GM12892 (cell line): ENCODE measurements around the gene ASB11. TPM values are rescaled to one million over a fixed set of nuclear protein-coding genes. Genes with fewer than 3 reads are reported as not detected.

ENCODE experiments used
- DNase-seq: peaks from one replicate; pipeline ENCODE4 v3.0.0; 2011; ENCODE audit not compliant: insufficient read length
- FAIRE-seq: peaks from 2 replicates; lab custom pipeline; 2011; peaks lifted over from hg19 to GRCh38; lab: Jason Lieb, UNC
- POLR2A ChIP-seq: IDR thresholded peaks from 2 replicates; pipeline ENCODE4 v1.6.1; 2011; ENCODE audit warnings: low read depth, low read length, control low read depth
- POLR2AphosphoS5 ChIP-seq: IDR thresholded peaks from 2 replicates; pipeline ENCODE4 v1.6.1; 2011; ENCODE audit warnings: low read depth, low read length, control low read depth
- TAF1 ChIP-seq: IDR thresholded peaks from 2 replicates; pipeline ENCODE4 v1.6.1; 2011; ENCODE audit warnings: low read depth, mild to moderate bottlenecking, control low read depth, low read length, borderline replicate concordance
- polyA plus RNA-seq: library from polyadenylated mRNA; unstranded; fragments of >200 nt; gene quantifications from one replicate; pipeline ENCODE4 v1.2.1, GENCODE V29; 2012; ENCODE audit warnings: missing spikeins, inconsistent platforms; ENCODE audit not compliant: missing spikeins

ASB11 gene, protein sequence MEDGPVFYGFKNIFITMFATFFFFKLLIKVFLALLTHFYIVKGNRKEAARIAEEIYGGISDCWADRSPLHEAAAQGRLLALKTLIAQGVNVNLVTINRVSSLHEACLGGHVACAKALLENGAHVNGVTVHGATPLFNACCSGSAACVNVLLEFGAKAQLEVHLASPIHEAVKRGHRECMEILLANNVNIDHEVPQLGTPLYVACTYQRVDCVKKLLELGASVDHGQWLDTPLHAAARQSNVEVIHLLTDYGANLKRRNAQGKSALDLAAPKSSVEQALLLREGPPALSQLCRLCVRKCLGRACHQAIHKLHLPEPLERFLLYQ
- not detected for polyA plus RNA-seq

- TF ChIP-seq POLR2A = no peak
- no peak for TF ChIP-seq TAF1
- TF ChIP-seq POLR2AphosphoS5 = no peak
- DNase-seq (no peak), FAIRE-seq (no peak)
Measured at GRCh38 chrX:15315509-15315908, at the start of gene ASB11. ASB11 (minus strand) TSS chrX:15315640; CDS start chrX:15315605, 35 bp downstream.

DNA sequence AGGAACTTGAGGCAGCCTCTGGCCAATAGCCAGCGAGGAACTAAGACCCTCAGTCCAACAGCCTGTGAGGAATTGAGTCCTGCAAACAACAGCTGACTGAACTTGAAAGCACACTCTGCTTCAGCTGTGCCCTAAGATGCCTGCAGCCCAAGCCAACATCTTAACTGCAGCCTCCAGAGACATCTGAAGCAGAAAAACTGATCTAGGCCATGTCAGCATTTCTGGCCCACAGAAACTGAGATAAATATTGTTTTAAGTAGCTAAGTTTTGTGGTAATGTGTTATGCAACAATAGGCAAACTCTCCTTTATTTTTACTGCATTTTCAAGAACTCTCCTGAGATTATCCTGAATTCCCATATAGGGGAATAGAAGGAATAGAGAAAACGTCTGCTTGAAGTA is 44.3 kb upstream of the ASB11 start:
- TF ChIP-seq TAF1 (no peak), POLR2A (no peak), POLR2AphosphoS5 (no peak)
- DNase-seq = no peak
- FAIRE-seq = peak; percentile 9

DNA sequence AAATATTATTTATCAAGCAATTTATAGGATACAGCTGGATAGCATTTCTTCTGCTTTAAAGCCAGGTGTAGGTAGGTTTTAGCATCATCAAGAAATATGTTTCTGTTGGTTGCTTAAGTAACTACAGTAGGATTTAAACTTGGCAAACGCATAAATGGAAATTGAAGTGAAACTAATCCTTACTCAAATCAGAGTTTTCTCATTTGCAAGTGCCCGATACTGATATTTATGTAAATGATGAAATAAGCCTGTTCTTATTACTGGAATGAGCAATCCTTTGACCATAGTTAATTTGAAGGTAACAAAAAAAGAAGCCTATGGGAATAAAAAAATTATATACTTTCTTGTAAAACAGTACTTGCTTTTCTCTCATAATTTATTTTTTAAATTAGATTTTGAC is 43.1 kb upstream of the ASB11 start:
- DNase-seq (no peak), FAIRE-seq (no peak)
- TF ChIP-seq POLR2A (no peak), TAF1 (no peak), POLR2AphosphoS5 (no peak)

DNA sequence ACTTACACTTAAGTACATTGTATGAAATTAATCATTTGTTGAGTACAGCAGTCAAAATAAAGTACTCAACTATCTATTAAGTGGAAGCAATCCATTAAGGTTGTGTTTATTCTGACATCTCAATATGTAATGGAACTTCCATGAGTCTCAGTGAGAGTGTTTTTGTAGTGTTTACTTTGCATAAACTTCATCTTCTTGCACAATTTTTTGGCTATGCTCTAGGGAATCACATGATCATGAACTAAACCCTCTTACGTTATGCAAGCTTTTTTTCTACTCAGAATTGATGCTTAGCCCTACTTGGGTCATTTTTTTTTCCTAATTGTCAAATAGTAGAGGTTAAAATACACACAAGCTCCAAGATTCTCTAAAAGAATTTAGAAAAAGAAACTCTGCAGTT is 41.0 kb upstream of the ASB11 start:
- no peak for DNase-seq
- TF ChIP-seq TAF1 (no peak), POLR2AphosphoS5 (no peak), POLR2A (no peak)
- FAIRE-seq = no peak

DNA sequence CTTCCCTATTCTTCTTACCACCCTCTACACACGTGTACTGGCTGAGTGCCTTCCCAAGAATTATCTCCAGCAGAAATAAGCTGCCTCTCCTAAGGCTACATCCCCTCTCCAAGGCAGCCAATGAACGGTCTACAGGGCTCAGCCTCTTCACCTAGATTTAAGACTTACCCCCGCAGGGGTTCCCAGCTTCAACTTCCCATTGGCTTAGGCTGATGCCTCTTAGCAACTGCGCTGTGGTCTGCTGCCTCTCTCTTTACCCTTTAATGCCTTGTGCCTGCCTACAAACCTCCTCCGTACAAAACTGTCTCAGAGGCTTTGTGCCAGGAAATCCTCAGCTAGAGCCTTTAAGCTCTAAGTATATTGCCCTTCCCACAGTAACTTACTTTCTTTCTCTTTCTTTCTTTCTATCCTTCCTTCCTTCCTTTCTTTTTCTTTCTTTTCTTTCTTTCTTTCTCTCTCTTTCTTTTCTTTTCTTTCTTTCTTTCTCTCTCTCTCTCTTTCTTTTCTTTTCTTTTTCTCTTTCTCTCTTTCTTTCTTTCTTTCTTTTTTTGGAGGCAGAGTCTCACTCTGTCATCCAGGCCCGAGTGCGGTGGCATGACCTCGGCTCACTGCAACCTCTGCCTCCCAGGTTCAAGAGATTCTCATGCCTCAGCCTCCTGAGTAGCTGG is 35.0 kb upstream of the ASB11 start:
- FAIRE-seq (no peak), DNase-seq (no peak)
- TF ChIP-seq TAF1 = no peak
- TF ChIP-seq POLR2AphosphoS5 = no peak
- TF ChIP-seq POLR2A = no peak

DNA sequence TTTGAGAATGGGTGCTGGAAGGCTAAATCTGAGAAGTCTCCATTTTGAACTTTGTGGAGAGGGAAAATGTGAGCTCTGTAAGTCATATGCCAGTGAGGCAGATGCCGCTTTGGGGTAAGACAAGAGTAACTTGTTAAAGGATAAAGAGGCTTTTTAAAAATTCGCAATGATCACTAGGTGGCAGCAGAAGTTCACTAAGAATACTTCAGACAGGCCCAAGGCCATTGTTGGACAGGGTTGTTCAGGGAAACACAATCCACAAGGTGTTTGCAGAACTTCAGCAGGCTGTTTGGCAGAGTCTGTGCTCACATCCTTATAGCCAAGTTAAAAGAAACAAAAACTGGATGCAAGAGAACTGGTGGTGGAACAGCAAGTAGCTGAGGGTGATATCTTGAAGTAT is 33.6 kb upstream of the ASB11 start:
- FAIRE-seq (peak; percentile 83), DNase-seq (no peak)
- TF ChIP-seq POLR2A = no peak
- TF ChIP-seq POLR2AphosphoS5 = no peak
- no peak for TF ChIP-seq TAF1

GRCh38 chrX:15345976-15346375 is 30.5 kb upstream of the ASB11 start:
- TF ChIP-seq POLR2AphosphoS5 = no peak
- TF ChIP-seq POLR2A = no peak
- no peak for TF ChIP-seq TAF1
- DNase-seq = no peak
- FAIRE-seq = no peak

DNA sequence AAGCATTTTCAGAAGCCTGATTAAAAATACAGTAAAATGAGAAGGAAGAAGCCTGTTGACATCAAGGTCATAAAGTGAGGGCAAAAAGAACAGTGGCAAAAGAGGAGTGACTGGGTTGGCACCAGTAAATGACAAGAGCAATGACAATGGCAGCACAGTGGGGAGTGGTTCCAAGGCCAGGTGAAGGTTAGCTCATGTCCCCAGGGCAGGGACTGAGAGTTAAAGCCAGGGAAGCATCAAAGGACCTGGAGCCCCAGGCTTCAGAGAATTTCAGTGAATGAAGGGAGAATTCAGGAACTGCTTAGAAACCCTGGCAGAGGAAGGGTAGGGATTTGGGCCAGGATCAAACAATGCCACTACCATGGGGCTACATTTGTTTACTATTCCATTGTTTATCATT is 28.7 kb upstream of the ASB11 start:
- DNase-seq (no peak), FAIRE-seq (no peak)
- no peak for TF ChIP-seq POLR2A
- no peak for TF ChIP-seq TAF1
- no peak for TF ChIP-seq POLR2AphosphoS5

DNA sequence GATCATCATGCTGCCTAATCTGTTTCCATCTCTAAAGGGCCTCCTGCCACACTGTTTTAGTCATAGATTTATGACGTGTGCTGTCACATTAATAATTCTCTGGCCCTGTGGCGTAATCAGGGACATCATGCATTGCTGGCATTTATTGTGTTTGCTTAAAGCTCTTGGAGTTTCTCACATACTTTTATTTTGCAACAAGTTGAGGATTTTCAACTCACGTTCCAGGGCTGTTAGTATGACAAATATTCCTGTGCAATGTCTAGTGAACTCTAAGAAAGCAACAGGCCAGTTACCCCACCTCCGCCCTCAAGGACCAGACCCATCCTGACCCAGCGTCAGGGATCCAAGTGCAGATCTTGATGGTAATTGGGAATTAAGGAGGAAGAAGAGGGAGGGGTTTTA is 27.6 kb upstream of the ASB11 start:
- peak; percentile 17 for FAIRE-seq
- TF ChIP-seq POLR2AphosphoS5 (no peak), TAF1 (no peak), POLR2A (no peak)
- no peak for DNase-seq

DNA sequence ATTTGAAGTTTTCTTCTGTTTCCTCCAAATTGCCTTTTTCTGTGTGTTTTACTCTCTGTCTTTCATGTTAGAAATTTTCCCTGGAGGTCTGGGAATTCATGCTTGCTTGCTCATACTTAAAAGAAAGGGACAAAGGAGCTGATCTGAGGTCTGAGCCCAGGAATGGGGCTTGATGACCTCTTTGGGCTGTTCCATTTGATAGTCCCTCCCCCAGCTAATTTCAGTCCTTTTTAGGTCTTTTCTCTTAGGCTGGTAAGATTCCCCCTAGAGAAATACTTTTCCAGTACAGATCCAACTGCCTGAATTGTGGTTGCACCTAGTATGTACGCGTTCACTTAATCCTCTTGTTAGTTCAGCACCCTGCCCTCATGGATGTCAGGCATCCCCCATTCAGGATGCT is 25.4 kb upstream of the ASB11 start:
- DNase-seq (no peak), FAIRE-seq (no peak)
- TF ChIP-seq POLR2A (no peak), POLR2AphosphoS5 (no peak), TAF1 (no peak)

DNA sequence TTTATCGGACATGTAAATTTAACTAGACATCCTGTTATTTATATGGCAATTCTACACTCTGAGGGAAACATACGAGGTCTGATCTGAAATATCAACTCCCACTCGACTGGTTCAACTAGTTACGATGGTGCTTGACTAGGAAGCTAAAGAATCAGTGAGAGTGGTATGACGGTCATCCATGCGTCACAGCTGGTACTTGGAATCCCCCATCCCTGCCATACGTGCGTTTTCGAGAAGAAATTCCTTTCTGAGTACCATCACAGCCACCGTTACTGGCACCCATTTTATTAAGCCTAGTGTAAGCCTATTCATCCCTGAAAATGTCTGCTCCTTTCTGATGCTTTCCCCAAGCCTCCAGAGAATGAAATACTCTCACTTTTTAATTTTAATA is 20.6 kb upstream of the ASB11 start:
- DNase-seq (no peak), FAIRE-seq (no peak)
- TF ChIP-seq POLR2AphosphoS5 (no peak), TAF1 (no peak), POLR2A (no peak)
